Measurements from ENCODE around the gene PTPRJ. TPM values are rescaled to one million over a fixed set of nuclear protein-coding genes. Genes with fewer than 3 reads are reported as not detected.
A peak's percentile ranks its signal among the peaks of the same experiment; 100 is the strongest.

The PTPRJ gene
- total RNA-seq, 1 experiment from 2014 or later, result 10.5 TPM

GRCh38 chr11:48063424-48063978 lies 83.1 kb downstream of the PTPRJ start:
- H3K9ac ChIP-seq (ENCODE audit: low read length), result peak overlapping the region; percentile 27
- intact Hi-C loops (cut with micrococcal nuclease), result no loop called here
- peak; percentile 88 for DNase-seq

DNA sequence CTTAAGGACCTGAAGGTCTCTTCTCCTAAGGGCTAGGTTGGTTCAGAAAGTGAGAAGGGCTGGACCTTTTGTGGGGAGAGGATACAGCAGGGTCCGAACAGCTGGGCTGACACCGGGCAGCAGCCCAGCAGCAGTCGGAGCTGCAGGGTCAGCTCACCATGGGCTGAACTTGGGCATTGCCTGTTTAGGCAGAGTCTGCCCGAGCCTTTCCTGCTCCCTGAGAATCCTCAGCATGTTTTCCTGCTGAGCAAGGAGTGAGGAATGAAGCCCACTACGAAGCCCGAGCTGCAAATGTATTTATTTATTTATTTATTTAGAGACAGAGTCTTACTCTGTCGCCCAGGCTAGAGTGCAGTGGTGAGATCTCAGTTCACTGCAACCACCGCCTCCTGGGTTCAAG lies 83.9 kb downstream of the PTPRJ start:
- Histone ChIP-seq H3K27ac (ENCODE audit: low read length) (peak overlapping the region; percentile 65), H3F3A (ENCODE audit: low read length, unreplicated experiment) (no peaks in the 10 kb centered on the region), H3K9me3 (ENCODE audit: low read length) (no peaks in the 10 kb centered on the region), H3K4me2 (ENCODE audit: low read length) (peak overlapping the region; percentile 59), H4K20me1 (ENCODE audit: low read length) (no peaks in the 10 kb centered on the region), H3K36me3 (ENCODE audit: low read depth, low read length) (no peaks in the 10 kb centered on the region), H3K4me1 (ENCODE audit: insufficient read depth, low read length) (peaks cover 35% of the 10 kb centered on the region), H2AFZ (ENCODE audit: low read length) (no peak overlapping the region), H3K27me3 (ENCODE audit: low read length) (no peaks in the 10 kb centered on the region), H3K9me2 (replicated peaks; ENCODE audit: low read length) (no peaks in the 10 kb centered on the region), H3K4me3 (ENCODE audit: low read length) (no peak overlapping the region), H3K79me2 (ENCODE audit: low read length) (peaks cover 49% of the 10 kb centered on the region), H3K9ac (ENCODE audit: low read length) (peak overlapping the region; percentile 27)
- TF ChIP-seq, protein P1, sequence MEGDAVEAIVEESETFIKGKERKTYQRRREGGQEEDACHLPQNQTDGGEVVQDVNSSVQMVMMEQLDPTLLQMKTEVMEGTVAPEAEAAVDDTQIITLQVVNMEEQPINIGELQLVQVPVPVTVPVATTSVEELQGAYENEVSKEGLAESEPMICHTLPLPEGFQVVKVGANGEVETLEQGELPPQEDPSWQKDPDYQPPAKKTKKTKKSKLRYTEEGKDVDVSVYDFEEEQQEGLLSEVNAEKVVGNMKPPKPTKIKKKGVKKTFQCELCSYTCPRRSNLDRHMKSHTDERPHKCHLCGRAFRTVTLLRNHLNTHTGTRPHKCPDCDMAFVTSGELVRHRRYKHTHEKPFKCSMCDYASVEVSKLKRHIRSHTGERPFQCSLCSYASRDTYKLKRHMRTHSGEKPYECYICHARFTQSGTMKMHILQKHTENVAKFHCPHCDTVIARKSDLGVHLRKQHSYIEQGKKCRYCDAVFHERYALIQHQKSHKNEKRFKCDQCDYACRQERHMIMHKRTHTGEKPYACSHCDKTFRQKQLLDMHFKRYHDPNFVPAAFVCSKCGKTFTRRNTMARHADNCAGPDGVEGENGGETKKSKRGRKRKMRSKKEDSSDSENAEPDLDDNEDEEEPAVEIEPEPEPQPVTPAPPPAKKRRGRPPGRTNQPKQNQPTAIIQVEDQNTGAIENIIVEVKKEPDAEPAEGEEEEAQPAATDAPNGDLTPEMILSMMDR (conservative IDR thresholded peaks at IDR 0.05; ENCODE audit: low read depth, low read length), result no peak
- no peak for TF ChIP-seq EZH2 (IDR thresholded peaks at IDR 0.05; ENCODE audit: low read length, unreplicated experiment)
- no peak for TF ChIP-seq EZH2phosphoT487 (IDR thresholded peaks at IDR 0.05; ENCODE audit: borderline replicate concordance, low read length)
- intact Hi-C loops (cut with micrococcal nuclease), result no loop called here
- ChIA-PET CTCF (interaction anchor here (0.6 kb wide), 3 partner anchors 72 to 603 kb away, joined by 3 to 5 read pairs (median 4); no protein-coding TSS in a partner anchor), POLR2A (ENCODE audit: unreplicated experiment) (interaction anchor here (0.6 to 0.7 kb wide), 2 partner anchors 27 to 78 kb away, joined by 3 to 5 read pairs; no protein-coding TSS in a partner anchor)
- ATAC-seq (no peak), DNase-seq (no peak)
- BruUV-seq (replicated peaks), result no TSS peak

More at GRCh38 chr11:48063424-48063978, 83.1 kb downstream of the PTPRJ start:
- Histone ChIP-seq H3K27me3 (ENCODE audit: low read length) (no peaks in the 10 kb centered on the region), H2AFZ (ENCODE audit: low read length) (peak overlapping the region; percentile 24; the same call in 1 of the 2 replicates), H3K36me3 (ENCODE audit: low read depth, low read length) (no peaks in the 10 kb centered on the region), H4K20me1 (ENCODE audit: low read length) (no peaks in the 10 kb centered on the region), H3K4me1 (ENCODE audit: insufficient read depth, low read length) (peaks cover 35% of the 10 kb centered on the region), H3K9me2 (replicated peaks; ENCODE audit: low read length) (no peaks in the 10 kb centered on the region), H3K9me3 (ENCODE audit: low read length) (no peaks in the 10 kb centered on the region), H3F3A (ENCODE audit: low read length, unreplicated experiment) (no peaks in the 10 kb centered on the region), H3K79me2 (ENCODE audit: low read length) (peaks cover 55% of the 10 kb centered on the region), H3K4me3 (ENCODE audit: low read length) (0 out of 2 replicates have a peak overlapping the region, but pooled peaks have one; percentile 10), H3K4me2 (ENCODE audit: low read length) (peak overlapping the region; percentile 59), H3K27ac (ENCODE audit: low read length) (peak overlapping the region; percentile 65)
- ATAC-seq, result peak; percentile 61
- CTCF ChIA-PET, result interaction anchor here (0.6 to 0.7 kb wide), 7 partner anchors 34 to 604 kb away, joined by 3 to 5 read pairs (median 4); no protein-coding TSS in a partner anchor
- BruUV-seq (replicated peaks), result no TSS peak
- POLR2A ChIA-PET (ENCODE audit: unreplicated experiment), result interaction anchor here (0.7 kb wide), 2 partner anchors 8 to 27 kb away, joined by 4 to 5 read pairs; no protein-coding TSS in a partner anchor
- TF ChIP-seq EZH2 (IDR thresholded peaks at IDR 0.05; ENCODE audit: low read length, unreplicated experiment), result no peak
- TF ChIP-seq, protein P1 (conservative IDR thresholded peaks at IDR 0.05; ENCODE audit: low read depth, low read length), result no peak
- no peak for TF ChIP-seq EZH2phosphoT487 (IDR thresholded peaks at IDR 0.05; ENCODE audit: borderline replicate concordance, low read length)
